CD4-positive, alpha-beta T cell (primary cell): ENCODE measurements around the gene TMEM164. TPM values are rescaled to one million over a fixed set of nuclear protein-coding genes. Genes with fewer than 3 reads are reported as not detected.

ENCODE experiments used
- ATAC-seq: fragments of 200-7000 bp; cut with Tn5 transposase; one replicate; pipeline ENCODE4 v1.10.0; 2022; ENCODE audit warnings: mild to moderate bottlenecking; ENCODE audit not compliant: poor library complexity
- CTCF ChIA-PET: fragments of 350-600 bp; sonication (Branson Sonifier 250); formaldehyde crosslinking; loops from one replicate; lab custom pipeline; 2021; ENCODE audit warnings: antibody characterized with exemption, inconsistent platforms; lab: Charles Lee
- POLR2A ChIA-PET: fragments of 350-600 bp; sonication (Branson Sonifier 250); formaldehyde crosslinking; loops from one replicate; lab custom pipeline; 2021; ENCODE audit warnings: antibody characterized with exemption, inconsistent platforms; lab: Charles Lee
- DNase-seq, 14 experiments: peaks; one replicate each; pipeline ENCODE4 v3.0.0-alpha.2; 2013 to 2020; ENCODE audit warnings: mixed read lengths in 2 of 14
- H3K27ac ChIP-seq, 2 donors: one replicate each; pipeline versions ENCODE4 v1.5.1 to v1.7.0; 2013; ENCODE audit warnings: low read length in 2 of 2, low read depth in 1 of 2, mild to moderate bottlenecking in 1 of 2
- H3K27me3 ChIP-seq, 2 experiments: 1 replicate in 1 of 2; 2 replicates in 1 of 2; pipeline versions ENCODE4 v1.6.1 to v1.7.0; 2013; ENCODE audit warnings: low read length in 2 of 2, control low read depth in 1 of 2, mild to moderate bottlenecking in 1 of 2, moderate library complexity in 1 of 2; ENCODE audit not compliant: insufficient read depth in 2 of 2, control insufficient read depth in 1 of 2
- H3K36me3 ChIP-seq: one replicate; pipeline ENCODE4 v1.6.1; 2013; ENCODE audit warnings: low read length, control low read depth; ENCODE audit not compliant: insufficient read depth
- H3K4me1 ChIP-seq: one replicate; pipeline ENCODE4 v1.6.1; 2013; ENCODE audit warnings: low read length, control low read depth; ENCODE audit not compliant: insufficient read depth
- H3K4me3 ChIP-seq: one replicate; pipeline ENCODE4 v1.5.1; 2013; ENCODE audit warnings: mild to moderate bottlenecking, low read length, moderate library complexity
- H3K9me3 ChIP-seq, 2 experiments: 1 replicate in 1 of 2; 2 replicates in 1 of 2; pipeline versions ENCODE4 v1.6.1 to v1.7.0; 2013; ENCODE audit warnings: low read length in 2 of 2, mild to moderate bottlenecking in 2 of 2, control low read depth in 1 of 2, moderate library complexity in 1 of 2; ENCODE audit not compliant: control insufficient read depth in 1 of 2, insufficient read depth in 1 of 2
- H3K27ac Mint-ChIP-seq: one replicate; pipeline ENCODE4 v1.8.0; 2020; ENCODE audit warnings: mixed read lengths
- H3K27me3 Mint-ChIP-seq: one replicate; pipeline ENCODE4 v1.8.0; 2021; ENCODE audit warnings: mixed read lengths
- H3K36me3 Mint-ChIP-seq: one replicate; pipeline ENCODE4 v1.8.0; 2021; ENCODE audit warnings: low read depth, mixed read lengths
- H3K4me1 Mint-ChIP-seq: one replicate; pipeline ENCODE4 v1.8.0; 2021; ENCODE audit warnings: low read depth, mixed read lengths
- H3K4me3 Mint-ChIP-seq: one replicate; pipeline ENCODE4 v1.8.0; 2020; ENCODE audit warnings: mild to moderate bottlenecking, mixed read lengths
- H3K9me3 Mint-ChIP-seq: one replicate; pipeline ENCODE4 v1.8.0; 2020; ENCODE audit warnings: mixed read lengths
- CTCF ChIP-seq: fragments of 200-600 bp; IDR thresholded peaks from one replicate; pipeline ENCODE4 v1.8.0; 2022; ENCODE audit warnings: antibody characterized with exemption, mild to moderate bottlenecking
- intact Hi-C, 2 experiments: fragments of 100-400 bp; cut with DNase I in 1 of 2; cut with micrococcal nuclease in 1 of 2; formaldehyde crosslinking; loops; one replicate each; pipeline versions ENCODE4 v1.15.1 to v1.9.0; 2023 to 2025; cut with DNase I, micrococcal nuclease
- total RNA-seq, 174 experiments: library from RNA in 2 of 174; stranded (reverse) in 2 of 174; gene quantifications; one replicate each; pipeline ENCODE4 v1.2.3 and lab custom pipeline; 2021 to 2026

Gene TMEM164
- total RNA-seq, 2 experiments from 2014 or later, result 11.1 to 13.4 TPM

GRCh38 chrX:110046971-110047370 lies 44.1 kb downstream of the TMEM164 start:
- intact Hi-C loops, result no loop called here

GRCh38 chrX:110049096-110049495 lies 46.2 kb downstream of the TMEM164 start:
- ATAC-seq (no peak), DNase-seq (no peak)
- no peaks in the 10 kb centered on the region for H3K9me3 ChIP-seq
- no peak overlapping the region for H3K27ac Mint-ChIP-seq
- no peaks in the 10 kb centered on the region for H3K27me3 Mint-ChIP-seq
- H3K4me1 ChIP-seq, result no peaks in the 10 kb centered on the region
- no peak overlapping the region for H3K4me3 Mint-ChIP-seq
- H3K36me3 ChIP-seq, result peaks cover 6% of the 10 kb centered on the region
- ChIA-PET POLR2A (no interaction called here), CTCF (no interaction called here)
- H3K36me3 Mint-ChIP-seq, result peaks cover 21% of the 10 kb centered on the region
- intact Hi-C loops, result no loop called here
- no peak for TF ChIP-seq CTCF
- no peak overlapping the region for H3K4me3 ChIP-seq
- H3K9me3 Mint-ChIP-seq, result no peaks in the 10 kb centered on the region
- H3K27ac ChIP-seq, result no peak overlapping the region
- H3K27me3 ChIP-seq, result no peaks in the 10 kb centered on the region
- H3K4me1 Mint-ChIP-seq, result peaks cover 28% of the 10 kb centered on the region

More at GRCh38 chrX:110046971-110047370, 44.1 kb downstream of the TMEM164 start:
- Mint-ChIP-seq H3K9me3 (no peaks in the 10 kb centered on the region), H3K27me3 (no peaks in the 10 kb centered on the region), H3K4me3 (no peak overlapping the region), H3K27ac (no peak overlapping the region), H3K4me1 (peaks cover 49% of the 10 kb centered on the region), H3K36me3 (peaks cover 10% of the 10 kb centered on the region)
- Histone ChIP-seq H3K36me3 (no peaks in the 10 kb centered on the region), H3K27ac (no peak overlapping the region), H3K4me1 (no peaks in the 10 kb centered on the region), H3K4me3 (no peak overlapping the region), H3K27me3 (no peaks in the 10 kb centered on the region), H3K9me3 (no peaks in the 10 kb centered on the region)
- POLR2A ChIA-PET, result no interaction called here
- CTCF ChIA-PET, result no interaction called here
- TF ChIP-seq CTCF, result no peak
- no peak for DNase-seq
- ATAC-seq, result no peak

- no peaks in the 10 kb centered on the region for H3K9me3 ChIP-seq
- Mint-ChIP-seq H3K27me3 (no peaks in the 10 kb centered on the region), H3K27ac (no peak overlapping the region), H3K4me3 (no peak overlapping the region), H3K4me1 (peaks cover 20% of the 10 kb centered on the region), H3K9me3 (no peaks in the 10 kb centered on the region), H3K36me3 (peaks cover 31% of the 10 kb centered on the region)
- POLR2A ChIA-PET, result no interaction called here
- ATAC-seq (no peak), DNase-seq (no peak)
- no peak overlapping the region for H3K27ac ChIP-seq
- no peaks in the 10 kb centered on the region for H3K4me1 ChIP-seq
- intact Hi-C loops, result no loop called here
- no peaks in the 10 kb centered on the region for H3K27me3 ChIP-seq
- H3K36me3 ChIP-seq, result peaks cover 6% of the 10 kb centered on the region
- no peak overlapping the region for H3K4me3 ChIP-seq
- CTCF ChIA-PET, result interaction anchor here (0.9 kb wide), 1 partner anchor 11 kb away, joined by 3 read pairs; no protein-coding TSS in a partner anchor
- no peak for TF ChIP-seq CTCF
Measured at GRCh38 chrX:110050386-110050785, 47.5 kb downstream of the TMEM164 start.
